Measurements from ENCODE around the gene CDCA5. TPM values are rescaled to one million over a fixed set of nuclear protein-coding genes. Genes with fewer than 3 reads are reported as not detected.

Gene CDCA5
- total and polyA plus RNA-seq, 5 donors from 2014 or later: 0.78 to 3.2 (median 1.7) TPM

DNA sequence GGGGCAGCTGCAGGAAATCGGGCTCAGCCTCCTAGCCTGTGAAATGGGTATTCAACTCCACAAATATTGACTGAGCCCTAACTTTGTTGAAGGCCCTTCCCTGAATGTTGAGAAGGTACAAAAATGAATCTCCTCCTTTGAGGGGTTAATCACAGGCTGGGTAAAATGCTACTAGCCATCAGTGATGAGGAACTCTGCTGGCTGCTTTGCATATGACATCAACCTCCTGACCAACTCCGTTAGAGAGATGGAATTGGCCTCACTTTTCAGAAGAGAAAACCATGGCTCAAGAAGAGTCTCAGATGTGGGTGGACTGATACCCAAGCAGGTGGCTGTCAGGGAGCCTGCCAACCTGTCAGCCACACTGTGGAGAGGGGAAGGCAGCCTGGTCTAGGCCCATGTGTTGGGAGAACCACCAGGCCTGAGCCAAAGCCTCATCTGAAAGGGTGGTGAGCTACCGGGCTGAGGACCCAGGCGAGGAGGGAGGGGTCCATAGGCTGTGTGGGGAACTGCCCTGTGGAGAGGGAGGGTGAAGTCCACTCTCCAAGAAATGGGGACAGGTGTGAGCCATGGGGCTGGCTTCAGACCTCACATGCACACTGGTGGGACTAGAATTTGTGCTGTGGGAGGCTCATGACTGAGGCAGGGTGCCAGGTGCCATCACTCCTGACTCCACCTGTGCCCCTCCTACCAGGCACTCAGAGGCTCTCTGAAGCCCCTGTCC is 11.8 kb downstream of the CDCA5 start:
- H3K36me3 ChIP-seq (ENCODE audit: control insufficient read depth, insufficient read depth, low read length): no peaks in the 10 kb centered on the region

DNA sequence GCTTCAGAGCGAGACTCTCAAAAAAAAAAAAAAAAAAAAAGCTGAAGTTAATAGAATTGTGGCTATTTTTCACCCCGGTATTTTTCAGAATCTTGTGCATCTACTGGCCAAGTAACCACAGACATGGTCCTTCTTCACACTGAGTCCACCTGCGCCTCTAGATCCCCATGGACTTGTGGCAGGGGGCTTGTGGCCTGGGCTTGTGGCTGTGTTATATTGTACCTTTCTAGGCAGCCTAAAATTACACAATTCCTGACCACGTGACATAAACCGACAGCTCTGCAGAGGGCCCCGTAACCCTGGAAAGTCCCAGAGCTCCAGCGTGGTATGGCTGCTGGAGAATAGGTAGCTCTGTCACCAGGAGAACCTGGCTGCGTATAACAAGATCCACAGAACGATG is 14.6 kb downstream of the CDCA5 start:
- H3K27me3 Mint-ChIP-seq: no peaks in the 10 kb centered on the region
- no peaks in the 10 kb centered on the region for H3K36me3 Mint-ChIP-seq
- no peaks in the 10 kb centered on the region for H3K4me1 ChIP-seq (ENCODE audit: control insufficient read depth, insufficient read depth, low read length, poor library complexity, severe bottlenecking)
- no peak overlapping the region for H3K4me3 Mint-ChIP-seq
- no peaks in the 10 kb centered on the region for H3K27me3 ChIP-seq (ENCODE audit: control insufficient read depth, insufficient read depth, low read length)
- no peaks in the 10 kb centered on the region for H3K9me3 ChIP-seq (ENCODE audit: control insufficient read depth in 2 of 2, low read length in 2 of 2)
- H3K27ac Mint-ChIP-seq: no peak overlapping the region
- DNase-seq: no peak
- no peak overlapping the region for H3K27ac ChIP-seq (ENCODE audit: insufficient read depth, low read length, poor library complexity, severe bottlenecking)
- no peaks in the 10 kb centered on the region for H3K9me3 Mint-ChIP-seq
- no peaks in the 10 kb centered on the region for H3K36me3 ChIP-seq (ENCODE audit: control insufficient read depth, insufficient read depth, low read length)
- H3K4me3 ChIP-seq (ENCODE audit: low read depth, low read length): no peak overlapping the region
- no peak for ATAC-seq (ENCODE audit: low read depth in 2 of 2)
- H3K4me1 Mint-ChIP-seq: no peaks in the 10 kb centered on the region

More for the DNA sequence above, 11.8 kb downstream of the CDCA5 start:
- H3K9me3 ChIP-seq (ENCODE audit: control insufficient read depth in 2 of 2, low read length in 2 of 2): no peaks in the 10 kb centered on the region
- ATAC-seq (ENCODE audit: low read depth in 2 of 2) (no peak), DNase-seq (no peak)
- Mint-ChIP-seq H3K27me3 (no peaks in the 10 kb centered on the region), H3K4me1 (no peaks in the 10 kb centered on the region), H3K9me3 (no peaks in the 10 kb centered on the region), H3K4me3 (no peak overlapping the region), H3K27ac (peak overlapping the region in 1 of 3 donors; percentile 28), H3K36me3 (no peaks in the 10 kb centered on the region)
- H3K4me1 ChIP-seq (ENCODE audit: control insufficient read depth, insufficient read depth, low read length, poor library complexity, severe bottlenecking): no peaks in the 10 kb centered on the region
- H3K4me3 ChIP-seq (ENCODE audit: low read depth, low read length): no peak overlapping the region
- H3K27ac ChIP-seq (ENCODE audit: insufficient read depth, low read length, poor library complexity, severe bottlenecking): no peak overlapping the region
- no peaks in the 10 kb centered on the region for H3K27me3 ChIP-seq (ENCODE audit: control insufficient read depth, insufficient read depth, low read length)

- Mint-ChIP-seq H3K27ac (no peak overlapping the region), H3K4me3 (no peak overlapping the region), H3K9me3 (no peaks in the 10 kb centered on the region), H3K4me1 (no peaks in the 10 kb centered on the region), H3K27me3 (no peaks in the 10 kb centered on the region), H3K36me3 (no peaks in the 10 kb centered on the region)
- Histone ChIP-seq H3K27ac (ENCODE audit: insufficient read depth, low read length, poor library complexity, severe bottlenecking) (no peak overlapping the region), H3K27me3 (ENCODE audit: control insufficient read depth, insufficient read depth, low read length) (no peaks in the 10 kb centered on the region), H3K9me3 (ENCODE audit: control insufficient read depth in 2 of 2, low read length in 2 of 2) (no peaks in the 10 kb centered on the region), H3K4me1 (ENCODE audit: control insufficient read depth, insufficient read depth, low read length, poor library complexity, severe bottlenecking) (no peaks in the 10 kb centered on the region), H3K4me3 (ENCODE audit: low read depth, low read length) (no peak overlapping the region), H3K36me3 (ENCODE audit: control insufficient read depth, insufficient read depth, low read length) (no peaks in the 10 kb centered on the region)
- ATAC-seq (ENCODE audit: low read depth in 2 of 2) (no peak), DNase-seq (no peak)
Measured at GRCh38 chr11:65067446-65067845, 16.4 kb downstream of the CDCA5 start.

DNA sequence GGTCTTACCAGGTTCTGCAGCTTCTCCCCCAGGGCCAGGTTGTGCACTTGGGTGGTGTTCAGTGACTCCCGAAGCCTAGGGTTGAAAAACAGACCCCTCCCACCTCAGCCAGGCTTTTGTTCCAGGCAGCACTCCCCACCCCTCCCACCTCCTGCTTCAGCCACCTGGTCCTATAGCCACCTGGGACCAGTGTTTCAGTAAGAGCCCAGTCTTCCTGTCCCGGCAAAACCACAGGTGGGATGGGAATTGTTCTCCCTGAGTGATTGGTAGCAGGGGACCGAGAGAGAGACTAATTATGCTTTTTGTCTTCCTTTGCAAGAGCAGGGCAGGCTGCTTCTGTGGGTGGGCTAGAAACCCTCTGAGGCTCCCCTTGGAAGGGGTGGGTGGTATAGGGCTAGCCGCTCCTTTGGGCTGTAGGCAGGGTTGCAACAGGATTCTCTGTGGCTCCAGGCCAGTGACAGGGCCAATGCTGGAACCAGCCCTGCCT is 17.0 kb downstream of the CDCA5 start:
- Mint-ChIP-seq H3K9me3 (no peaks in the 10 kb centered on the region), H3K27me3 (peaks cover 4% of the 10 kb centered on the region), H3K4me3 (no peak overlapping the region), H3K27ac (no peak overlapping the region), H3K36me3 (no peaks in the 10 kb centered on the region), H3K4me1 (no peaks in the 10 kb centered on the region)
- Histone ChIP-seq H3K36me3 (ENCODE audit: control insufficient read depth, insufficient read depth, low read length) (no peaks in the 10 kb centered on the region), H3K4me1 (ENCODE audit: control insufficient read depth, insufficient read depth, low read length, poor library complexity, severe bottlenecking) (no peaks in the 10 kb centered on the region), H3K9me3 (ENCODE audit: control insufficient read depth in 2 of 2, low read length in 2 of 2) (no peaks in the 10 kb centered on the region), H3K27me3 (ENCODE audit: control insufficient read depth, insufficient read depth, low read length) (no peaks in the 10 kb centered on the region), H3K27ac (ENCODE audit: insufficient read depth, low read length, poor library complexity, severe bottlenecking) (no peak overlapping the region), H3K4me3 (ENCODE audit: low read depth, low read length) (no peak overlapping the region)
- ATAC-seq (ENCODE audit: low read depth in 2 of 2) (no peak), DNase-seq (no peak)

DNA sequence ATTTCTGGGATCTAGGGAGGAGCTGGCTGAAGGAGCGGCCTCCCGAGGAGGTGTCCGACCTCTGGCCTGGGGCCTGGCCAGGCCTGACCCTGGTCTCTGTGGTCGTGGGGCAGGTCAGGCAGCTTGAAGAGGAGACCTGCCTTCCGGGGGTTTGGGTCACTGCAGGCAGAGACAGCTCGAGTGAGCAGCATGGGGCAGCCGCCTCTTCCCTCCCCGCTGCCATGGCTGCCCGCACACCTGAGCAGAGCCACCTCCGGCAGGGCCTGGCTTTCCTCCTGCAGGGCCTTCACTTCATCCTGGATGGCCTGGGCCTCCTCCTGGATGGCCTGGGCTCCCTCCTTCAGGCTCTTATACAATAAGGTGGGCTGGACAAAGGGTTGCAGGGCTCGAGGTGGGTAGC is 17.5 kb downstream of the CDCA5 start:
- no peaks in the 10 kb centered on the region for H3K36me3 Mint-ChIP-seq
- no peak overlapping the region for H3K27ac Mint-ChIP-seq
- no peak overlapping the region for H3K4me3 ChIP-seq (ENCODE audit: low read depth, low read length)
- H3K4me1 ChIP-seq (ENCODE audit: control insufficient read depth, insufficient read depth, low read length, poor library complexity, severe bottlenecking): no peaks in the 10 kb centered on the region
- H3K36me3 ChIP-seq (ENCODE audit: control insufficient read depth, insufficient read depth, low read length): no peaks in the 10 kb centered on the region
- H3K27ac ChIP-seq (ENCODE audit: insufficient read depth, low read length, poor library complexity, severe bottlenecking): no peak overlapping the region
- no peaks in the 10 kb centered on the region for H3K9me3 ChIP-seq (ENCODE audit: control insufficient read depth in 2 of 2, low read length in 2 of 2)
- no peak for ATAC-seq (ENCODE audit: low read depth in 2 of 2)
- DNase-seq: no peak
- H3K9me3 Mint-ChIP-seq: no peaks in the 10 kb centered on the region
- no peaks in the 10 kb centered on the region for H3K27me3 ChIP-seq (ENCODE audit: control insufficient read depth, insufficient read depth, low read length)
- H3K4me1 Mint-ChIP-seq: no peaks in the 10 kb centered on the region
- H3K4me3 Mint-ChIP-seq: no peak overlapping the region
- peaks cover 4% of the 10 kb centered on the region for H3K27me3 Mint-ChIP-seq

DNA sequence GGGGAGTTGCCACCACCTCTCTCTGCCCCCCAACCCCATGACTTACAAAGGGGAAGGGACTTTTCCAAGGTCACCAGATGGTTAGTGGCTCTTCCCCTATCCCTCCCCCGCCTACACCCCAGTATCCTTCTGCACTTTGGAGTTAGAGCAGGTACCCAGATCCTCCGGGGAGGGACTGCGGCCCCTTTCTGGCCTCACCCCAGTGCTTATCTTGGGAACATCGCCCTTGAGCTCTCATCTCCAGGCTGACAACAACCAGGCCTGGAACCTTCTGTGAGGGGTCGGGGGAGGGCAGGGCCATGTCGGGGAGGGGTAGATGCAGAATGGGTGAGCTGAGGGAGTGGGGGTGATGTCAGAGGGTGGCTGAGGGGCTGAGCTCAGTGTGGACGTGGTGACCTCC is 18.0 kb downstream of the CDCA5 start:
- peaks cover 4% of the 10 kb centered on the region for H3K27me3 Mint-ChIP-seq
- no peak for ATAC-seq (ENCODE audit: low read depth in 2 of 2)
- Histone ChIP-seq H3K4me3 (ENCODE audit: low read depth, low read length) (no peak overlapping the region), H3K27ac (ENCODE audit: insufficient read depth, low read length, poor library complexity, severe bottlenecking) (no peak overlapping the region), H3K36me3 (ENCODE audit: control insufficient read depth, insufficient read depth, low read length) (no peaks in the 10 kb centered on the region), H3K9me3 (ENCODE audit: control insufficient read depth in 2 of 2, low read length in 2 of 2) (no peaks in the 10 kb centered on the region), H3K4me1 (ENCODE audit: control insufficient read depth, insufficient read depth, low read length, poor library complexity, severe bottlenecking) (no peaks in the 10 kb centered on the region), H3K27me3 (ENCODE audit: control insufficient read depth, insufficient read depth, low read length) (no peaks in the 10 kb centered on the region)
- no peak overlapping the region for H3K4me3 Mint-ChIP-seq
- H3K27ac Mint-ChIP-seq: no peak overlapping the region
- DNase-seq: no peak
- H3K36me3 Mint-ChIP-seq: no peaks in the 10 kb centered on the region
- H3K9me3 Mint-ChIP-seq: no peaks in the 10 kb centered on the region
- H3K4me1 Mint-ChIP-seq: peaks cover 0 to 2% (median 0%) of the 10 kb centered on the region in 4 donors

- H3K9me3 Mint-ChIP-seq: no peaks in the 10 kb centered on the region
- H3K27me3 Mint-ChIP-seq: peaks cover 4% of the 10 kb centered on the region
- no peaks in the 10 kb centered on the region for H3K36me3 ChIP-seq (ENCODE audit: control insufficient read depth, insufficient read depth, low read length)
- H3K9me3 ChIP-seq (ENCODE audit: control insufficient read depth in 2 of 2, low read length in 2 of 2): no peaks in the 10 kb centered on the region
- no peaks in the 10 kb centered on the region for H3K4me1 ChIP-seq (ENCODE audit: control insufficient read depth, insufficient read depth, low read length, poor library complexity, severe bottlenecking)
- peak overlapping the region in 1 of 3 donors; percentile 34 for H3K27ac Mint-ChIP-seq
- H3K36me3 Mint-ChIP-seq: no peaks in the 10 kb centered on the region
- H3K27me3 ChIP-seq (ENCODE audit: control insufficient read depth, insufficient read depth, low read length): no peaks in the 10 kb centered on the region
- H3K27ac ChIP-seq (ENCODE audit: insufficient read depth, low read length, poor library complexity, severe bottlenecking): no peak overlapping the region
- no peak overlapping the region for H3K4me3 Mint-ChIP-seq
- no peak overlapping the region for H3K4me3 ChIP-seq (ENCODE audit: low read depth, low read length)
- DNase-seq (no peak), ATAC-seq (ENCODE audit: low read depth in 2 of 2) (no peak)
- peaks cover 0 to 4% (median 2%) of the 10 kb centered on the region in 4 donors for H3K4me1 Mint-ChIP-seq
Measured at GRCh38 chr11:65064847-65065240, 19.0 kb downstream of the CDCA5 start.

GRCh38 chr11:65063532-65063931 is 20.3 kb downstream of the CDCA5 start:
- H3K4me1 Mint-ChIP-seq: peaks cover 0 to 4% (median 2%) of the 10 kb centered on the region in 4 donors
- Histone ChIP-seq H3K36me3 (ENCODE audit: control insufficient read depth, insufficient read depth, low read length) (no peaks in the 10 kb centered on the region), H3K4me1 (ENCODE audit: control insufficient read depth, insufficient read depth, low read length, poor library complexity, severe bottlenecking) (no peaks in the 10 kb centered on the region), H3K9me3 (ENCODE audit: control insufficient read depth in 2 of 2, low read length in 2 of 2) (no peaks in the 10 kb centered on the region), H3K27me3 (ENCODE audit: control insufficient read depth, insufficient read depth, low read length) (no peaks in the 10 kb centered on the region), H3K27ac (ENCODE audit: insufficient read depth, low read length, poor library complexity, severe bottlenecking) (no peak overlapping the region), H3K4me3 (ENCODE audit: low read depth, low read length) (no peak overlapping the region)
- H3K9me3 Mint-ChIP-seq: no peaks in the 10 kb centered on the region
- no peak overlapping the region for H3K27ac Mint-ChIP-seq
- H3K4me3 Mint-ChIP-seq: no peak overlapping the region
- DNase-seq (no peak), ATAC-seq (ENCODE audit: low read depth in 2 of 2) (no peak)
- peaks cover 7% of the 10 kb centered on the region for H3K27me3 Mint-ChIP-seq
- no peaks in the 10 kb centered on the region for H3K36me3 Mint-ChIP-seq
